Mucosa of rectum (tissue), 2 donors: ENCODE measurements around the gene MAPK1IP1L.
"Not testable (repeated sequence)": the region's sequence is repeated elsewhere in the genome, so short reads cannot be mapped to it uniquely, and the experiment has no call there.

ENCODE experiments used
- H3K27ac ChIP-seq, 2 donors: one replicate each; pipeline ENCODE4 v1.7.0; 2013; ENCODE audit warnings: inconsistent platforms in 2 of 2, low read depth in 2 of 2, low read length in 2 of 2
- H3K27me3 ChIP-seq, 2 donors: one replicate each; pipeline ENCODE4 v1.7.0; 2013; ENCODE audit warnings: low read length in 2 of 2; ENCODE audit not compliant: control insufficient read depth in 2 of 2, insufficient read depth in 2 of 2
- H3K36me3 ChIP-seq, 2 donors: one replicate each; pipeline ENCODE4 v1.7.0; 2013; ENCODE audit warnings: low read length in 2 of 2; ENCODE audit not compliant: control insufficient read depth in 2 of 2, insufficient read depth in 2 of 2
- H3K4me1 ChIP-seq, 2 donors: one replicate each; pipeline ENCODE4 v1.7.0; 2013; ENCODE audit warnings: low read length in 2 of 2, mild to moderate bottlenecking in 1 of 2; ENCODE audit not compliant: control insufficient read depth in 2 of 2, insufficient read depth in 2 of 2
- H3K4me3 ChIP-seq, 2 donors: one replicate each; pipeline ENCODE4 v1.7.0; 2013; ENCODE audit warnings: low read length in 2 of 2
- H3K9ac ChIP-seq, 2 donors: one replicate each; pipeline ENCODE4 v1.7.0; 2013; ENCODE audit warnings: low read length in 2 of 2, low read depth in 1 of 2, mild to moderate bottlenecking in 1 of 2
- H3K9me3 ChIP-seq, 2 donors: one replicate each; pipeline ENCODE4 v1.7.0; 2013; ENCODE audit warnings: low read length in 2 of 2; ENCODE audit not compliant: control insufficient read depth in 2 of 2
- donor health status: healthy.
- donor health status: Normal muscosa, but diverticular disease.

Gene MAPK1IP1L

GRCh38 chr14:55051423-55052268 is at the start of gene MAPK1IP1L:
TSS of gene MAPK1IP1L (plus strand) at chr14:55051647. CDS start at chr14:55061684, 10,037 bp downstream.
- Histone ChIP-seq H3K4me1 (peaks cover 14 to 17% of the 10 kb centered on the region in 2 donors), H3K27me3 (no peaks in the 10 kb centered on the region), H3K27ac (peak within 1 kb of the TSS; percentile 99 to 100), H3K9me3 (no peaks in the 10 kb centered on the region), H3K4me3 (peak within 1 kb of the TSS; percentile 95 to 98), H3K9ac (peak within 1 kb of the TSS; percentile 100), H3K36me3 (peaks cover 0 to 8% of the 10 kb centered on the region in 2 donors)

GRCh38 chr14:55005071-55005470 is 46.4 kb upstream of the MAPK1IP1L start:
- Histone ChIP-seq H3K27me3 (no peaks in the 10 kb centered on the region), H3K4me3 (no peak overlapping the region), H3K4me1 (no peaks in the 10 kb centered on the region), H3K9ac (no peak overlapping the region), H3K9me3 (no peaks in the 10 kb centered on the region), H3K36me3 (no peaks in the 10 kb centered on the region), H3K27ac (no peak overlapping the region)

GRCh38 chr14:55015006-55015405 is 36.4 kb upstream of the MAPK1IP1L start:
- Histone ChIP-seq H3K4me3 (no peak overlapping the region), H3K4me1 (no peaks in the 10 kb centered on the region), H3K36me3 (no peaks in the 10 kb centered on the region), H3K27ac (no peak overlapping the region), H3K27me3 (no peaks in the 10 kb centered on the region), H3K9me3 (no peaks in the 10 kb centered on the region), H3K9ac (no peak overlapping the region)

GRCh38 chr14:55019968-55020554 is 31.4 kb upstream of the MAPK1IP1L start:
- Histone ChIP-seq H3K9me3 (no peaks in the 10 kb centered on the region), H3K4me1 (no peaks in the 10 kb centered on the region), H3K4me3 (no peak overlapping the region), H3K27ac (no peak overlapping the region), H3K36me3 (no peaks in the 10 kb centered on the region), H3K9ac (no peak overlapping the region), H3K27me3 (no peaks in the 10 kb centered on the region)

- not testable (repeated sequence) for H3K27me3 ChIP-seq, H3K36me3 ChIP-seq, H3K9ac ChIP-seq, H3K4me3 ChIP-seq, H3K9me3 ChIP-seq, H3K27ac ChIP-seq
- H3K4me1 ChIP-seq: peaks cover 8 to 17% of the 10 kb centered on the region in 2 donors
Observed at GRCh38 chr14:55024365-55024764, 27.1 kb upstream of the MAPK1IP1L start.

GRCh38 chr14:55025948-55026347 is 25.5 kb upstream of the MAPK1IP1L start:
- peak overlapping the region in 1 of 2 donors; percentile 67 for H3K9ac ChIP-seq

GRCh38 chr14:55026441-55026792 is 25.0 kb upstream of the MAPK1IP1L start:
- Histone ChIP-seq H3K4me3 (peak overlapping the region; percentile 75 to 97), H3K4me1 (peaks cover 8 to 17% of the 10 kb centered on the region in 2 donors), H3K27me3 (no peaks in the 10 kb centered on the region), H3K36me3 (no peaks in the 10 kb centered on the region), H3K9ac (peak overlapping the region; percentile 67 to 88), H3K9me3 (no peaks in the 10 kb centered on the region), H3K27ac (no peak overlapping the region)

More at GRCh38 chr14:55025948-55026347, 25.5 kb upstream of the MAPK1IP1L start:
- Histone ChIP-seq H3K4me1 (peaks cover 8 to 17% of the 10 kb centered on the region in 2 donors), H3K36me3 (no peaks in the 10 kb centered on the region), H3K4me3 (peak overlapping the region; percentile 75 to 97), H3K27me3 (no peaks in the 10 kb centered on the region), H3K9me3 (no peaks in the 10 kb centered on the region), H3K27ac (no peak overlapping the region)

- Histone ChIP-seq H3K9me3 (no peaks in the 10 kb centered on the region), H3K27me3 (no peaks in the 10 kb centered on the region), H3K36me3 (no peaks in the 10 kb centered on the region), H3K4me1 (peaks cover 8 to 17% of the 10 kb centered on the region in 2 donors), H3K27ac (peak within 1 kb of the TSS; percentile 61 to 90), H3K9ac (peak within 1 kb of the TSS; percentile 67 to 88), H3K4me3 (peak within 1 kb of the TSS; percentile 75 to 97)
Observed at GRCh38 chr14:55026793-55027561, 24.5 kb upstream of the MAPK1IP1L start, which contains the start of the genes SOCS4 and WDHD1. TSS of gene SOCS4 (plus strand) at chr14:55027236. CDS start at chr14:55043042, 15,806 bp downstream. TSS of gene WDHD1 (minus strand) at chr14:55027099. CDS start at chr14:55026787, 312 bp downstream.

GRCh38 chr14:55028066-55028465 is 23.4 kb upstream of the MAPK1IP1L start:
- H3K4me3 ChIP-seq: peak overlapping the region; percentile 75 to 97
- peaks cover 8 to 17% of the 10 kb centered on the region in 2 donors for H3K4me1 ChIP-seq
- no peaks in the 10 kb centered on the region for H3K27me3 ChIP-seq
- no peak overlapping the region for H3K27ac ChIP-seq
- H3K9me3 ChIP-seq: no peaks in the 10 kb centered on the region
- no peaks in the 10 kb centered on the region for H3K36me3 ChIP-seq
- peak overlapping the region in 1 of 2 donors; percentile 67 for H3K9ac ChIP-seq
